GM21381 (cell line): ENCODE results near the gene JUND.
"Not testable (repeated sequence)": the region's sequence is repeated elsewhere in the genome, so short reads cannot be mapped to it uniquely, and the experiment has no call there.

Source experiments
- ATAC-seq: cut with Tn5 transposase; IDR thresholded peaks from one replicate; pipeline ENCODE4 v1.9.1; 2021; ENCODE audit warnings: mild to moderate bottlenecking, moderate library complexity; ENCODE audit not compliant: unreplicated experiment

Gene JUND

DNA sequence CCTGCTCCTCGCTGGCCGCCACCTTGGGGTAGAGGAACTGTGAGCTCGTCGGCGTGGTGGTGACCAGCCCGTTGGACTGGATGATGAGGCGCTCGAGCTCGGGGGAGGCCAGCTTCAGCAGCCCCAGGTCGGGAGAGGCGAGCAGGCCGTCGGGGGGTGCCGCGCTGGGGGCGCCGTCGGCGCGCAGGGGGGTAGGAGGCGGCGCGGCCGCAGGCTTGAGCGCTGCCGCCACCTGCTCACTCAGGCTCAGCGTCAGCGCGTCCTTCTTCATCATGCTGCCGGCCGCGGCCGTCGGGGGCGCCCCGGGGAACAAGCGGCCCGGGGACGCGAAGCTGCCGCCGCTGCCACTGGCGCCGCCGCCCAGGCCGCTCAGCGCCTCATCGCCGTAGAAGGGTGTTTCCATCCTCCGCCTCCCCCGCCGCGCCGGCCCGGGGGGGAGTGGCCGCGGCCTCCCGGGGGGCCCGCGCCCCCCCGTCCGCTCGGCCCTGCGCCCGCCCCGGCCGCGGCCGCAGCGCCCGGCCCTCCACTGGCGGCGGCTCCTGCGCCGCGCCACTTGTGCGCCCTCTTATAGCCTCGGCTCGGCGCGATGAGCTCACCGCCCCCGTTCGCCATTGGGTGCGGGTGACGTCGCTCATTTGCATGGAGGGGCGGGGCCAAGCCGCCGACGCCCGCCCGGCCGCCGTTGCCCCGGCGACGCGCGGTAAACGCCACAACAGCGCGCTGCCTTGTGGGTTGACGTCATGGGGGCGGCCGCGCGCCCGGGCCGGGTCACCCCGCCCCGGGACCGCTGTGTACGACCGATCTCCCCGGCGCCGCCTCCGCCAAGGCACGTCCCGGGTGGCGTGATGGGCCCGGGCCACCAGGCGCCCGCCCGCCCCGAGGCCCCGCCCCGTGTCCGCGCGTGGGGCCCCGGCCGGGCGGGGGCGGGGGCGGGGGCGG is at the start of gene JUND:
Gene JUND (minus strand): TSS at position 541 of the 939 bp plus-strand sequence. CDS start 138 bp downstream, at position 403.
- peak; percentile 63 for ATAC-seq

- ATAC-seq: no peak
These were observed 49.4 kb upstream of the JUND start for GRCh38 chr19:18330868-18331267.

GRCh38 chr19:18329035-18329376 is 47.6 kb upstream of the JUND start:
- no peak for ATAC-seq

DNA sequence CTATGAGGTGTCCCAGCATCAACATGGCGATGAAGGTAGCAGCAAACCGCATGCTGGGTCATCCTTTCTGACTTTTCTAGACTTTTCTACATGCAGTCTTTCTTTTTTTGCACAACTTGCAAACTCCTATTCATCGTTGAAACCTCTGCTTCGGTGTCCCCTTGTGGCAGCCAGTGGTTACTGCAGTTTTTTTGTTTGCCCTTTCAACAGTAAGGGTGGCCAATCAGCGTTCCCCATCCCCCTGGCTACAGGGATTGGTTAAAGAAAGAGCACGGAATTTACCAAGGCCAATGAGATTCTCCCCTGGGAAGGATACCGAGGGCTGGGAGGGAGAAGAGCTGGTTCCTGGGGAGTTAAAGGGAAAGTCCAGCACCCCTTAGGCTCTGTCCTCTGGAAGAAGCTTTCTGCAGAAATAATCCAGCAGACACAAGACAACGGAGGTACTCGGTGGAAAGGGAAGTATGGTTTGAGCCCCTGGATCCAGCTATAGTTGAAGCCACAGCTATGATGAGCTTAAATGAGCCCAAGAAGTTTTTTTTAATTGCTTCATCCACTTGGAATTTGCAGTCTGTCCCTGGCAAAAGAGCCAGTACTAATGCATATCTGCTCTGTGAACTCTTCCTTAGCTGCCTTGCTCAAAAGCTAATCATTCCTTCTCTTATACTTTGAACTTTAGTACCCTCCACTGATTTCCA is 47.1 kb upstream of the JUND start:
- peak; percentile 81 for ATAC-seq

- no peak for ATAC-seq
These were observed 45.4 kb upstream of the JUND start for GRCh38 chr19:18326772-18327171.

GRCh38 chr19:18324373-18324731 is 42.9 kb upstream of the JUND start:
- not testable (repeated sequence) for ATAC-seq

DNA sequence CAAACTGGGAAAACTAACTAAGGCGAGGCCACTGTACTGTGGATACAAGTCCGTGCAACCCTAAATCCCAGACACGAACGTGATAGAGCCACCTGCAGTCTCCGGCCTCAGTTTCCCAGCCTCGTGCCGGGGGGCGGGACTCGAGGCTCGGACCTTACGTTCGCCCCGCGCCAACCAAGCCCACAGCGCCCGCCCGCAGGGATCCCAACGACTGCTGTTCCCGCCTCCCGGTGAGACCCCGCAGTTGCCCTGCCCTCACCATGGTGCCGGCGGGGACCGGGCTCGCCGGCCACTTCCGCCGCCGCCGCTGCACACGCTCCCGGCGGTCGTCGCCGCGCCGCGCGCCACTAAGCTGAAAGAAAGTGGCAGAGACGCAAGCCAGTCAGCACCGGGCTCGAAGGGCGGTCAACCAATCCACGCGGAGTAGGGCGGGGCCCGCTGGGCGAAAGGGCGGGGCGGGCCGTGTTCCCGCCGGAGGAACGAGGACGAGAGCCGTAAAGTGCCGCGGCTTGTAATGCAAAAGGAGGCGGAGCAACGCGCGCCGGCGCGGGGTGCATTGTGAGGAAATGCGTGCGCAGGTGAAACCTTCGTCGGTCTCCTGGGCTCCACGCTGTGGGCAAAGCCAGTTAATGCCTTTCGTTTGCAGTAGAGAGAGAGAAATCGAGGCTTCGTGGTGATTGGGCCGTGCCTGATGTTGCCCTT is 41.5 kb upstream of the JUND start, which contains the start of gene LSM4:
Gene LSM4 (minus strand): TSS at position 318 of the 702 bp plus-strand sequence. CDS start 56 bp downstream, at position 262.
- peak; percentile 95 for ATAC-seq

DNA sequence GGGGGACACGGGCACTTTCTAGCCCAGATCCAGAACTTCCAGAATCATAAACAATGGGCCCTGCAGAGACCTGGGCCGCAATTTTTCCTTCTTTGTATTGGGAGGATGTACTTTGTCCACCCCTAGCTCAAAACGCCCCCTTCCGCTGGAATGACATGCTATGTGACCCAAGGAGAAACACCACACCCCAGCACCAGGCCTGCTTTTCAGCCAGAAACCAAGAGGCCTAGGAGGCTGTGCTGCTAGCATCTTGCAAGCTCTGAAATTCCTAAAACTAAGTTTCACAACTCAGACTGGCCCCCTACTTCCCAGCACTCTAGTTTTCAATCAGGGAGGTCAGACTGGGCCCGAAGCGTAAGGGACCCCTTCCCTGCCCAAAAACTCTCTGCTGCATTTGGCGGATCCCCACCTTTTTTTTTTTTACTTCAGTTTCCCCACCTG is 40.9 kb upstream of the JUND start:
- ATAC-seq: no peak

DNA sequence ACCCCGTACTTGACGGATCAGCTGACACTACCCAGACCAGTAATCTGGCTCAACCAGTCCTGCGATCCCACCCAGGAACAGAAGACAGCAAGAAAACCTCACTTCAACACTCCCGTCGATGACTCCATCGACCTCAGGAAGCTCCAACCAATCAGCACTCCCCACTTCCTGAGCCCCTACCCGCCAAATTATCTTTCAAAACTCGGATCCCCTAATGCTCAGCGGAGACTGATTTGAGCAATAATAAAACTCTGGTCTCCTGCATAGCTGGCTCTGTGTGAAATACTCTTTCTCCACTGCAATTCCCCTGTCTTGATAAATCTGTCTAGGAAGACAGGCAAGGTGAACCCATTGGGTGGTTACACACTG is 40.3 kb upstream of the JUND start:
- no peak for ATAC-seq

DNA sequence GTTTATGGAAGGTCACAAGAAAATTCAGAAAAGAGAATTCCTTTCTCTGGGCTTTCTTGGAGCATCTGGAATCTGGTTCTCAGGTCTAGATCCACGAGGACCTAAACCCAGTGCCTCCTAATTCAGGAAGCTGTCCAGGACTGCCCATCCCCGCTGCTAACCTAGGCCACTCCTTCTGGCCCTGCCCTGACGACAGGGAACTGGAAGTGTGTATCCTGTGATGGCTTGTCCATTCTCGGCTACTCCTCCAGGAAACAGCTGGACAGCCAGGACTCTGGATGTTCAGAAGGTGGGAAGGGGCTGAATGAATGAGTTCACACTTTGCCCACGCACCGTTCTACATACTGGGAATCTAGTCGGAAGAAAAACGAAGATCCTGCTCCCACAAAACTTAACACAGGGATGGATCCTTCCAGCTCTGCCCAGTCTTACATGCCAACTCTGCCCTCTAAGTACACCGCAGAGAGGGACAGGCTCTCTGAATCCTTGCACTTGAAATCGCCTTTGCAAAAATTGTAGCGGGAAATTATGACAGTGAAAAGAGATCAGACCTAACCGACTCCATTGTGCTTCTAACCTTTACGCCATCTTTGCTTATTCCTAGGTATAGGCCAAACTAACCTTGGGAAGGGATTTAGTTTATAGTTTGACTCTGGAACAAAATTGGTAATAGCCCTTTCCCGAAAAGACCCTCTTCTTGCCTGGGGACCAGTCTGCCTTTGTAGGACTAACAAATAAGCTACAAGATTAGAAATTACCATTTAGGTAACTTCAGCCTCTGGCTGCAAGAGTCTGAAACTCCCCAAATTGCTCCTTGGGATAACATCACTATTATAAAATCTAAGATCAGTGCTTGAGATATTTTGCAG is 39.7 kb upstream of the JUND start:
- no peak for ATAC-seq

DNA sequence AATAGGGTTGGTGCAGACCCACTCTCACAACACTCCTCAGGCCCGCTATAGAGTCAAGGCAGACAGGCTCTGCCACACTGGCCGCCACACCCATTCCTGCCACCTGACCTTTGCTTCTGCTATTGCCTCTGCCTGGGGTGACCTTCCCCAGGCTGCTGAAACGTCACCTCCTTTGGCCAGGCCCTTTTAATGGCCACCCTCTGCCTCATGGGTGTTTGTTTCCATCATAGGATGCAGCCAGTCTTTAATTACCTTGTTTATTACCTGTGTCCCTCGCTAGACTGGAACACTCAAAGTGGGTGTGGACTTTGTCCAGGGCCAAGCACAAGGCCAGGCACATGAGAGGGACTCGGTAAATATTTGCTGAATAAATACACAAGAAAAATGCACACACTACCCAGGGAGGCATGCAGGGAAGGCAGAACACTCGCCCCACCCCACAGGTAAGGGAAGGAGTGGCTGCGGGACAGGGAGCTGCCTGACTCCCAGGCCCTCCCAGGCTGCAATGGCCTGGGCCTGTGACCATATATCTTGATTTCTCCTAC is 38.2 kb upstream of the JUND start:
- ATAC-seq: no peak

DNA sequence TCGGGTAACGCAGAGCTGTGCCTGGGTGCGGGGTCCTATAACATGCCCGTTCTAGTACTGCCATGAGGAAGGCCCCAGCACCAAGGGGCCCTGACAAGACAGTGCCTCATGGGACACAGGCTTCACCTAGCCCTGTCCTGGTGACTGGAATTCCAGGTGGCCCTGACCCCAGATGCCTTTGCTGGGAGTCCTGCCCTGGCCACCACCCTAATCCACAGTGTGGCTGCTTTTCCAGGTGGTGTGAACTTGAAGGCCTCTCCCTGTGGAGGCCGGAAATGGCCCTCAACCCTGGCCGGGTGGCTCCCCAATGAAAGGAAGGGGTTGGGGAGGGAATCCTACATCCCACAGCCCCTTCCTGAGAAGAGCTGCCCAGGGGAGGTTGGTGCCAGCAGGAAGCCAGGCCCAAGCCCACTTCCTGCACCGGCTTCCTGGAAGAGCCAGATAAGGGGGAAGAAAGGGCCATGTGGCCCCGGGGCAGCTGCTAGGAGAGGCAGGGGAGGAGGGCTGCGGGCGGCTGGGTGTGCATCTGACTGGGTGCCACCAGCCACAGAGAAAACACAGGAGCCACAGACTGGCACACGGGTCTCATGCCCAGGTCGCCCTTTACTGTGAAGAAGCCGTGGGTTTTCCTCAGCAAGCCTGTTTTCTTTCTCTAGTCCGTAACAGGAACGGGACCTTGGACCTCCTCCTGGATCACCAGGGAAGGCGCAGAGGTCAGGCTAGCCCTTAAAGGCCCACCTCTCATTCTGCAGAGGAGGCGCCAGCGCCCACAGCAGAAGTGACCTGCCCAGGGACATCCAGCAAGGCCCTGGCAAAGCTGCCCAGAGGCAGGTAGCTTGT is 36.8 kb upstream of the JUND start:
- ATAC-seq: no peak

GRCh38 chr19:18313398-18313797 is 32.0 kb upstream of the JUND start:
- no peak for ATAC-seq

GRCh38 chr19:18312092-18312534 is 30.7 kb upstream of the JUND start:
- ATAC-seq: no peak

GRCh38 chr19:18311502-18312091 is 30.2 kb upstream of the JUND start:
- ATAC-seq: no peak

GRCh38 chr19:18310966-18311365 is 29.5 kb upstream of the JUND start:
- no peak for ATAC-seq

DNA sequence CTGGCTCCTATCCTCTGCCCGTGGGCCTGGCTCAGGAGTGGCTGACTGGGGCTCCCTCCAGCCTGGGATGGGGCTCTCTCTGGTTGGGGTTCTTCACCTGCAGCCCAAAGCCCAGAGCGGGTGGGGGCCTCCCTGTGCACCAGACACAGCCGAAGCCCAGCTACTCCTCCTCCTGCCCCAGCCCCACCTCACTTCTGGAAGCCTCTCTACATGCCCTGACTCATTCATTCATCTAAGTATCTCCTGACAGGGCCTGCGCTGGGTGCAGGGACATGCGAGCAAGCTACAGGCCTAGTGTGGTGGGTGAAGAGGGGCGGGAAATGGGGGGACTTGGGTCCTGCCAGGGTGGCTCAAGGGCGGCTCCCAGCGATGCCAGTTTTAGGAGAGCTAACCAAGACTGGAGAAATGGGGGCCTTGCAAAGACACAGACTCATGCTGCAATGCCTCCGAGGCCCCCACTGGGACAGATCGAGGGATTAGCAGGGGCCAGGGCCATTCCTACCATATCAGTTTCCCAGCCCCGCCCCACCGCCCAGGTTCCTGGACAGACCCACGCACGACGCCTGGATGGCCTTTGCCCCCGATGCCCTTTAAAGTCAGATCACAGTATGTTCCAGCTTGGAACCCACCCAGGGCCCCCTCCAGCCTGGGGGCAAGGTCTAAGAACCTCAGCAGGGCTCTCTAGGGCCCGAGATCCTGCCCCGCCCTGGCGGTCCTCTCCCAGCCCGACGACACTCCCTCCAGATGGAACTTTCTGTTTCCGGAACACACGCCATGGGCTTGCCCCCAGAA is 28.9 kb upstream of the JUND start:
- ATAC-seq: no peak

- no peak for ATAC-seq
These were observed 28.2 kb upstream of the JUND start for GRCh38 chr19:18309525-18310064.
